HG02798 (cell line): Measurements from ENCODE around the gene RBM18.
A peak's percentile ranks its signal among the peaks of the same experiment; 100 is the strongest.

Source experiments
- ATAC-seq: cut with Tn5 transposase; IDR thresholded peaks from one replicate; pipeline ENCODE4 v1.9.1; 2021; ENCODE audit warnings: mild to moderate bottlenecking; ENCODE audit not compliant: unreplicated experiment, poor library complexity

The RBM18 gene

GRCh38 chr9:122225312-122226141, 39.1 kb downstream of the RBM18 start:
- no peak for ATAC-seq

- no peak for ATAC-seq
Observed at GRCh38 chr9:122223435-122223834, 41.2 kb downstream of the RBM18 start.

GRCh38 chr9:122222791-122223190, 41.8 kb downstream of the RBM18 start:
- no peak for ATAC-seq

GRCh38 chr9:122221183-122221811, 43.3 kb downstream of the RBM18 start:
- no peak for ATAC-seq

- no peak for ATAC-seq
Observed at GRCh38 chr9:122220673-122221182, 43.9 kb downstream of the RBM18 start.

GRCh38 chr9:122219856-122220672, 44.6 kb downstream of the RBM18 start:
- no peak for ATAC-seq

- no peak for ATAC-seq
Observed at GRCh38 chr9:122218935-122219855, 45.4 kb downstream of the RBM18 start.

- no peak for ATAC-seq
Observed at GRCh38 chr9:122218071-122218934, 46.3 kb downstream of the RBM18 start.

GRCh38 chr9:122217640-122218039, 47.0 kb downstream of the RBM18 start:
- ATAC-seq, result no peak

- ATAC-seq, result no peak
Observed at GRCh38 chr9:122216798-122217418, 47.7 kb downstream of the RBM18 start.

GRCh38 chr9:122216138-122216797, 48.4 kb downstream of the RBM18 start:
- no peak for ATAC-seq

- ATAC-seq, result no peak
Observed at GRCh38 chr9:122215663-122216062, 49.0 kb downstream of the RBM18 start.

- no peak for ATAC-seq
Observed at GRCh38 chr9:122214507-122214906, 50.1 kb downstream of the RBM18 start.

GRCh38 chr9:122213589-122214413, 50.8 kb downstream of the RBM18 start:
- peak; percentile 59 for ATAC-seq

GRCh38 chr9:122213102-122213588, 51.5 kb downstream of the RBM18 start:
- no peak for ATAC-seq

GRCh38 chr9:122212473-122213004, 52.1 kb downstream of the RBM18 start:
- no peak for ATAC-seq

- ATAC-seq, result no peak
Observed at GRCh38 chr9:122209451-122209850, 55.2 kb downstream of the RBM18 start.
